ENCODE data around the gene CSTF3.
"Not testable (repeated sequence)": the region's sequence is repeated elsewhere in the genome, so short reads cannot be mapped to it uniquely, and the experiment has no call there.

CSTF3 gene

GRCh38 chr11:33160587-33160986, 693 bp downstream of the CSTF3 start:
- DNase-seq (ENCODE audit: low read depth) = no peak

DNA sequence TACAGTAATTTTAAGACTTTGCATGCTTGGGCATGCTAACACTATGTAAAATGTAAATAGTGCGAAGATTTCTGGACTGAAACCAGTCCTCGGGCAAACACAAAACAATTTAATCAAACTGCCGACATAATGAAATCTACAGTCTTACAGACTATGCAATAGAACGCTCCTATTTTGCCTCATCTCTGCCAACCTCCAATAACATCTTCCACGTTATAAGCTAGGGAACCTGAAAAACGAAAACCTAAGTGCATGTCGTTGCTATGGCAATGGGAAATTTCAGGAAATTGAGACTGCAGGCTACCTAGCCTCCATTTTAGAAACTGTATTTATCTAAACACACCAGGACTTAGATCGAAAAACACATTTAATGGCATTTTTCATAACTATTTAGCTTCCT, 1.1 kb downstream of the CSTF3 start:
- no peak for DNase-seq (ENCODE audit: low read depth)

- not testable (repeated sequence) for DNase-seq (ENCODE audit: low read depth)
These were observed 1.9 kb downstream of the CSTF3 start for GRCh38 chr11:33159378-33159867.

- DNase-seq (ENCODE audit: low read depth) = no peak
These were observed 2.5 kb downstream of the CSTF3 start for GRCh38 chr11:33158596-33159275.

- no peak for DNase-seq (ENCODE audit: low read depth)
These were observed 3.9 kb downstream of the CSTF3 start for GRCh38 chr11:33157103-33158027.

DNA sequence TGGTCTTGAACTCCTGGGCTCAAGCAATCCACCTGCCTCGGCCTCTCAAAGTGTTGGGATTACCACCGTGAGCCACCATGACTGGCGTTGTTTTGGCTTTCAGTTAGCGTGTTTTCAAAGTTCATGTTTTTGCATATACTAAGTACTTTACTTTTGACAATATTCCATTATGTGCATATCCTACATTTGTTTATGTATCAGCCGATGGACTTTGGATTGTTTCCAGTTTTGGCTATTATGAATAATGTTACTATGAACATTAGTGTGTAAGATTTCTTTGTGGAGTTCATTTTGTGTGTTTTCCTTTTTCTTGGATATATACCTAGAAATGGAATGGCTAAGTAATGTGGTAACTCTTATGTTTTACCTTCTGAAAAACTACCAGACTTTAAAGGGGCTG, 9.9 kb downstream of the CSTF3 start:
- no peak for DNase-seq (ENCODE audit: low read depth)

DNA sequence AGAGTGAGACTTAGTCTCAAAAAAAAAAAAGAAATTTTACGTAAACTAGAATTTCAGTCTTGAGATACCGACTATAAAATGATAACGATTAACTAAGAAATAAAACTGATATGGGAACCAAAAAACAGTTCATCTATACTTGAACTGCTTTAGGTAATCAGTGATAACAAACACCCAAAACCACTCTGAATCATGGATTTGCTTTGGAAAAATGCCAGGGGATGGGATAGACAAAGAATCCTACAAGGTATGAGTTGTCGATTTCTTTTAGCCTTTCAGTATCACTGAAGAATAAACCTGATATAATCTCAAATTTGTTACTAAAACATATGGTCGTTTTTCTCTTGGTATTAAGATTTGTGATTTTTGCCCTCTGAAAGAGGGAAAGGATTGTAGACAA, 13.7 kb downstream of the CSTF3 start:
- no peak for DNase-seq (ENCODE audit: low read depth)

- no peak for DNase-seq (ENCODE audit: low read depth)
These were observed 25.4 kb downstream of the CSTF3 start for GRCh38 chr11:33135768-33136443.

- DNase-seq (ENCODE audit: low read depth) = no peak
These were observed 26.1 kb downstream of the CSTF3 start for GRCh38 chr11:33135216-33135615.

DNA sequence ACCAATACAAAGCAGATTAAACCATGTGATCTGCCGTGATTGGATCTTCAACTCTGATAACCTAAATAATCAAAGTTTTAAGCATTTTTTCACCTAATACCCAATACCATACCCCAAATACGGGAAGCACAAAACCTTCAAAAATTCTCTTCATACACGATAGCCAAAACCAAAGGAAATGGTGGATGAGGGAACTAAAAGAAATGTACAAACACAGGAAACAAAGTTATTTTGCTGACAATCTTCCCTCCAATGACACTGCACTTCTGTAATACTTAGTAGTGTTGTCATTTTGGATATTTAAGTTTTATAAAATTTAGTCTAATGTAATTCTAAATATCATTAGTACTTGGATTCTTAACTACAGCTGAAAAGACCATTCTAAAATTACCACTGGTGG, 27.0 kb downstream of the CSTF3 start:
- DNase-seq (ENCODE audit: low read depth) = no peak

GRCh38 chr11:33133761-33134160, 27.5 kb downstream of the CSTF3 start:
- DNase-seq (ENCODE audit: low read depth) = no peak

DNA sequence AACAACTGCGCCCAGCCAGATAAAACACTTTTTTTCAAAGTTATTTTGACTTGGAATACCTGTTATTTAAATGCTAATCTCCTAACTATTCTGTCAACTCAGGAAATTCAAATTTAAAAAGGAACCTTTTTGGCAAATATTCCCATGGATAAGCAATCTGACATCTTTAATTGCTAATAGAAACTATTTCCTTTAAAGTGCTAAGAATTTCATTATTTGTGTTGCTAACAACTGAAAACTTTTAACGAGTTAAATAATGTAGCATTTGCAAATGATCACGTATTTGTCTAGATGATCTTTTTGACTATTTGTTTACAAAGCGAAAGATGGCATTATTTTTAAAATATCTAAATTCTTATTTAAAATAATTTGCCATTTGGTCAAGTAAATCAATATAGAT, 28.8 kb downstream of the CSTF3 start:
- no peak for DNase-seq (ENCODE audit: low read depth)

DNA sequence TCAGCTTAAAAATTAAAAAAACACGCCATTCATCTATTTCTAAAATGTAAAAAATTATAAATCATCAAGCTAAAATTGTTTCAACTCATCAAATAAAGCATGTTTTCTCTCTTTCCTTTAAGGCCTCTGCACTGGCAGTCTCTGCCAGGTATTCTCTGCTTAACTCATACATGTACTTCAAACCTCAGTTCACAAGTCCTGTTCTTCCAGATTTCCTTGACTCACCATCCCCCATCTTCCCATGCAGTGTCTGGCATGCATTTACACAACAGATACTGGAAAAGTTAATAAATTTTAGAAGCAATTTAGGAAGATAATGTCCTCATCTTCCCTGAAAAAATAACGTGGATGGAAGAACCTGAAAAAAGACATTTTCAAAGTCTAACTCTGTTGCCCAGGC, 32.5 kb downstream of the CSTF3 start:
- DNase-seq (ENCODE audit: low read depth) = no peak

GRCh38 chr11:33125611-33126010, 35.7 kb downstream of the CSTF3 start:
- DNase-seq (ENCODE audit: low read depth) = no peak

- DNase-seq (ENCODE audit: low read depth) = no peak
These were observed 36.3 kb downstream of the CSTF3 start for GRCh38 chr11:33125025-33125424.

DNA sequence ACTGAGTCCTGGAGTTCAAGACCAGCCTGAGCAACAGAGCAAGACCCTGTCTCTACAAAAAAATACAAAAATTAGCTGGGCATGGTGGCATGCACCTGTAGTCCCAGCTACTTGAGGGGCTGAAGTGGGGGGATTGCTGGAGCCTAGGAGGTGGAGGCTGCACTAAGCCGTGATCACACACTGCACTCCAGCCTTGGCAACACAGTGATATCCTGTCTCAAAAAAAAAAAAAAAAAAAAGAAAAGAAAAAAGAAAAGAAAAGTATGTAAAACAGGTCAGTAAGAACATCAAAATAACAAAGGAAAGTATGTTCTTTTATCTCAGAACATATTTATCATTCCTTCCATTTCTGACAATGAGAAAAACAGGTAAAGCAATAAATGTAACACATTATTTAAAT, 38.6 kb downstream of the CSTF3 start:
- not testable (repeated sequence) for DNase-seq (ENCODE audit: low read depth)

- DNase-seq (ENCODE audit: low read depth) = no peak
These were observed 44.7 kb downstream of the CSTF3 start for GRCh38 chr11:33116535-33116934.

- DNase-seq (ENCODE audit: low read depth) = no peak
These were observed 51.2 kb downstream of the CSTF3 start for GRCh38 chr11:33110083-33110482.

DNA sequence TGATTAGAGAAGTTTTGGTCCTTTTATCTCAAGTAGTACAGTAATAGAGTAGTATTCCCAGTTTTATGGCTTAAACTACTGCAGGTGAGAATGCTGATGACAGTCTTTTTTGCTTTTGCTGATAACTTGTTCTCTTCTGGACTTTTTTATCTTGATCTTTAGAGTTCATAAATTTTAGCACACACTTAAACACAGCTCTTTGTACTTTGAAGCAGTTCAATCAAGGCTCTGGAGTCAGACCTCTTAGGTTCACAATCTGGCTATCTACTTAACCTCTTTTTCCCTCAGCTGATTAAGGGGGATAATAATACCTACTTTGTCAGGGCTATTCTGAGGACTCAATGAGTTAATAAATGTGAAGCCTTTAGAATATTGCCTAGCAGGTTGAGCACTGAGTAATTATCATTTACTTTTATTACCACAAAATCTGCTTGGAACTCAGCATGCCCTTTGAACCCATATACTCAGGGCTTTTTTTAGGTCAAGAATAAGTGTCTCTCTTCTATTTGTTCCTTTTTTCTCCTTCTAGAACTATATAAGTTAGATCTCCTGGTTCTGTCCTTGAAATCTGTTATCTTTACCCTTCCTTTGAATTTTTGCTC, 51.9 kb downstream of the CSTF3 start:
- DNase-seq (ENCODE audit: low read depth) = no peak

DNA sequence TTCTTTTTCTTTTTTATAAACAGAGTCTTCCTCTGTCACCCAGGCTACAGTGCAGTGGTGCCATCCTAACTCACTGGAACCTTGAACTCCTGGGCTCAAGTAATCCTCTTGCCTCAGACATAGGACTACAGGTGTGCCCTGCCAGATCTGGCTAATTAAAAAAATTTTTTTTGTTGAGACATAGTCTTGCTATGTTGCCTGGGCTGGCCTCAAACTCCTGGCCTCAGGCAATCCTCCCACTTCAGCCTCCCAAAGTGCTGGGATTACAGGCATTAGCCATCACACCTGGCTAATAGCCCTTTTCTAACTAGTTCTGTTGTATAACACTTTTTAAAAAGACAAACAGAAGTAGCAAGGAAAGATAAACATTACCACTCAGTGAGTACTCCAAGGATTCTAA, 57.4 kb downstream of the CSTF3 start:
- DNase-seq (ENCODE audit: low read depth) = no peak

- DNase-seq (ENCODE audit: low read depth) = no peak
These were observed 67.1 kb downstream of the CSTF3 start for GRCh38 chr11:33094157-33094556.

GRCh38 chr11:33089776-33090175, 71.5 kb downstream of the CSTF3 start:
- DNase-seq (ENCODE audit: low read depth) = no peak

All from activated T-cell treated with anti-CD3 and anti-CD28 coated beads for 48 hours (primary cell).